Adrenal gland (tissue), 5 donors: ENCODE measurements around the gene RPL23.

Experiments used
- CTCF ChIP-seq, 6 experiments: fragments of 450-650 bp in 4 of 6; fragments of 200-600 bp in 2 of 6; sonication (generic) in 1 of 6; IDR thresholded peaks; 1 replicate in 5 of 6; 2 replicates in 1 of 6; pipeline versions ENCODE4 v1.5.1 to v1.8.0; 2016 to 2021; ENCODE audit warnings: antibody characterized with exemption in 6 of 6, mild to moderate bottlenecking in 2 of 6, moderate library complexity in 1 of 6
- POLR2A ChIP-seq, 2 donors: fragments of 450-650 bp; IDR thresholded peaks; one replicate each; pipeline ENCODE4 v1.6.1; 2017; ENCODE audit warnings: antibody characterized with exemption in 2 of 2, mild to moderate bottlenecking in 2 of 2, moderate library complexity in 1 of 2
- donor health status: DM: no; HTN: no; CAD: no.

DNA sequence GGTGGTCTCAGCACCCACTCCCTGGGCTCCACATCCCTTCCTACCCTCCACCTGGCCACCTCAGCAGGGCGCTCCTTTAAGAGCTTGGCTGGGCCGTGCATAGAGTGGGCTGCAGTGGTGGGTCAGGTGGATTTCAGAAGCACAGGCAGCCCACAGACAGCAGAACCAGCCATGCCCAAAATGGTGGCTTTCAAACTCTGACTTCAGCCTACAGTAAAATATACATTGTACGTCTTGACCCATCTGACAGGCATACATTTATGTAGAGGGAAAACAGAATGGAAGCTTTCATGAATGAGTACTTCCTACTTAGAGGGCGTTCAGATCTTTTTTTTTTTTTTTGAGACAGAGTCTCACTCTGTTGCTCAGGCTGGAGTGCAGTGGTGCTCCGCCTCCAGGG lies 45.9 kb upstream of the RPL23 start:
- TF ChIP-seq CTCF (IDR thresholded peaks at IDR 0.05) (no peak), POLR2A (IDR thresholded peaks at IDR 0.05) (no peak)
